ENCODE results near the gene ASGR1.
"Not testable (repeated sequence)": the region's sequence is repeated elsewhere in the genome, so short reads cannot be mapped to it uniquely, and the experiment has no call there.

Gene ASGR1

GRCh38 chr17:7184647-7185046 is 5.5 kb upstream of the ASGR1 start:
- DNase-seq = no peak

DNA sequence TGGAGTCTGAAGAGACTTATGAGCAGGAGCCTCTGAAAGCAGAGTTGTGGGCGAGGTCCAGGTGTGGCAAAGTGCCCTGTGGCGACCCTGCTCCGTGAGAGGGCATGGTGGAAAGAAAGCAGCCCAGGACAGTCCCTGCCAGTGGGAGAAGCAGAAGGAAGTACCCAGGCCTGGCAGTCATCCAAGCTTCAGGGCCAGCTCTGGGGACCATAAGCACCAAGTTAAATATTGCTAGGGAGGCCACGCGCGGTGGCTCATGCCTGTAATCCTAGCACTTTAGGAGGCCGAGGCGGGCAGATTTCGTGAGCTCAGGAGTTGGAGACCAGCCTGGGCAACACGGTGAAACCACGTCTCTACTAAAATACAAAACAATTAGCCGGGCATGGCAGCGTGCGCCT is 4.9 kb upstream of the ASGR1 start:
- DNase-seq = no peak

DNA sequence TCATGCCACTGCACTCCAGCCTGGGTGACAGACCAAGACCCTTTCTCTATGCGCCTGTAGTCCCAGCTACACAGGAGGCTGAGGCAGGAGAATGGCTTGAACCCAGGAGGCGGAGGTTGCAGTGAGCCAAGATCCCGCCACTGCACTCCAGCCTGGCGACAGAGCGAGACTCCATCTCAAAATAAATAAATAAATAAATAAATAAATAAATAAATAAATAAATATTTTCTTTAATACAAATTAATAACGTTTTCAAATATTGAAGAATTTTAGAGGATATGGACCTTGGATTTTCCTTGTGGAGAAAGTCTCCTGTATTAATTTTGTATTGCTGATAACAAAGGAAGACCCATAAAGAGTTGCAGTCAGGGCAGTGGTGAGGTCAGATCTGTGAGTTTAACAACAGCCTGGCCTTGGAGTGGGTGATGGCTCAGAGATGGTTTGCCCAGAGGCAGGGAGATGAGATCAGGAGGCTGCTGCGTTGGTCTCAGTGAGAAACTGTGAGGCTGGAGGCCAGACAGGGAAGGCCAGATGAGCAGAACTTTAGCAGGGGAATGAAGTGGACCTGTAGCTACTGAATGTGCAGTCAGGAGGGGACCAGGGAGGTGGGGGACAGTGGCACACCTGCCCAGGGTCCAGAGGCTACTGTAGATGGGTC is 4.4 kb upstream of the ASGR1 start:
- peak; percentile 79 for DNase-seq

DNA sequence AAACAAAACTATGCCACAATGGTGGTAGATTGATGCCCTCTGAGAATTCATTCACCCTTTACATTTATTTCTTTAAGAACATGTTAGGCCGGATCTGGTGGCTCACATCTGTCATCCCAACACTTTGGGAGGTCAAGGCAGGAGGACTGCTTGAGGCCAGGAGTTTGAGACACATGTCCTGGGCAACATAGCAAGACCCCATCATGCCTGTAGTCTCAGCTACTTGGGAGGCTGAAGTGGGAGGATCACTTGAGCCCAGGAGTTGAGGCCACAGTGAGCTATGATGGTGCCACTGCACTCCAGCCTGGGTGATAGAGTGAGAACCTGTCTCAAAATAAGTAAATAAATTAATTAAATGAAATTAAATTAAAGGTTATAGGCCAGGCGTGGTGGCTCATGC is 2.9 kb upstream of the ASGR1 start:
- not testable (repeated sequence) for DNase-seq

GRCh38 chr17:7178973-7179316 is 225 bp downstream of the ASGR1 start:
- peak; percentile 48 for DNase-seq

DNA sequence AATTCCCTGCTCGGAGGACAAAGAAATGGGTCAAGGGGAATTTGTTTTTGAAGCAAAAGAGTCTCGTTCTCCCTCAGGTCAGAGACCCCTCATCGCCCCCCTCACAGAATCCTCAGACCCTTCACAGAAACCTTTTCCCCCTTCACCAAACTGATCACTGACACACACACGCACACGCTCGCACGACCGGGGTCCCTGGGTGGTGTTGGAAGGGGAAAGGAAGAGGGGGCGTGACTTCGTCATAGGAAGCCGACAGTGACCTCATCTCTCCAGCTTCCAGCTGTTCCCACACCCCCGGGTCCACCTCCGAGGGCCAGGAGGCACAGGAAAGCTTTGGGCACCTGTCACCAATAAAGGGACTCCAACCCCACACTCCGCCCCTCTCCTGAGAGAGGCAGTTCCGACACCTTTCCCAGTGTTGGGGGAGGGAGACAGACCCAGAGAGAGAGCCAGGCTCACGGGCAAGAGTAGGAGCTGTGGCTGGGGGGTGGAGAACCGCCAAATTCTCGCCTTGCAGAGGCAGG is 1.2 kb downstream of the ASGR1 start:
- DNase-seq = peak; percentile 84

- peak; percentile 93 for DNase-seq
These were observed 1.8 kb downstream of the ASGR1 start for GRCh38 chr17:7177191-7177953.

GRCh38 chr17:7176841-7177190 is 2.4 kb downstream of the ASGR1 start:
- no peak for DNase-seq

DNA sequence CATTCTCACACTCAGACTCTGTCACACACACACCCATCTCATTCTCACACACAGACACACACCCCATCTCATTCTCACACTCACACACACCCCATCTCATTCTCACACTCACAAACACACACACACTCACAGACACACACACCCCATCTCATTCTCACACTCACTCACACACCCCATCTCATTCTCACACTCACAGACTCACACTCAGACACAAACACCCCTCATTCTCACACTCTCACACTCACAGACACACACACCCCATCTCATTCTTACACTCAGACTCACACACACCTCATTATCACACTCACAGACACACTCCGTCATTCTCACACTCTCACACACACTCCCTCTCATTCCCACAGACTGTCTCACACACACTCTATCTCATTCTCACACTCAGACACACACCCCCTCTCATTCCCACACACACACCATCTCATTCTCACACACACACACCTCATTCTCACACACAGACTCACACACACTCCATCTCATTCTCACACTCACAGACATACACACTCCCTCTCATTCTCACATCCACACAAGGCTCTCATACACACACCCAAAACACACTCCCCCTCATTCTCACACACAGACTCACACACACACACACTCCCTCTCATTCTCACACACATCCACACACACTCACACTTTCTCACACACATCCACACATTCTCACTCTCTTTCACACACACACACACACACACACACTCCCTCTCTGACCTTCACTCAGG is 2.9 kb downstream of the ASGR1 start:
- DNase-seq = no peak

- no peak for DNase-seq
These were observed 3.8 kb downstream of the ASGR1 start for GRCh38 chr17:7175330-7175733.

- DNase-seq = no peak
These were observed 4.4 kb downstream of the ASGR1 start for GRCh38 chr17:7174603-7175326.

DNA sequence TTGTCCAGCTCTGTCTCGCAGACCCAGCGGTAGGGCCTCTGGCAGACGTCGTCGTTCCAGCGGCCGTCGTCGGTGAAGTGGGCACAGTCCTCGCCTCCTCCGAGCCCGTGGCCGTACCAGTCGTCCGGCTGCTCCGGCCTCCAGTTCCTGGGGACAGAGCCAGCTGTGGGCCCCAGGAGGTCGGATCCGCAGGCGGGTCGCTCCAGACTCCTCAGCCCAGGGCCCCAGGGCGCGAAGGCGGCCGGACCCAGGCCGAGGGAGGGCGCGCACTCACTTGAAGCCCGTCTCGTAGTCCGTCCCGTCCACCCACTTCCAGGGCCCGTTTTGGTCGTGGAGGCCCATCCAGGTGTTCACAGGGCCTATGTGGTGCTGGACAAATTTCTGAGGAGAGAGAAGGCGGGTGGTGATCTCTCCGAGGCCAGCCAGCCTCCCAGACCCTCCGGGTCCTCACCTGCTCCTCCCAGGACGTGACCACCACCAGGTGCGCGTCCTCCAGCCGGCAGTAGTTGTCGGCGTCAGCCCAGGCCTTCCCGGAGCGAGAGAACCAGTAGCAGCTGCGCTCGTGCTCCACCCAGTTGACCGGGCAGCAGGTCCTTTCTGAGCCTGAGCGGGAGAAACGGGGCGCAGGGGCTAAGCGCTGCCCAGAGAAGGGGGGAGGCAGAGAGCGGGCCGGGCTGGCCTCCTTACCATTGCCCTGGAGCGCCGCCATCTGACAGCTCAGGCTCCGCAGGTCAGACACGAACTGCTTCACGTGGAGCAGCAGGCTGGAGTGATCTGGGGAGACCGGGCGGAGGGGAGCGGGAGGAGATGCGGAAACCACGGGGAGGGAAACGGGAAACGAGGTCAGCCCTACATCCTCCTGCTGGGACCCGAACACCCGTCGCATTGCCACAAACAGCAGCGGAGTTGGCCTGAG is 5.2 kb downstream of the ASGR1 start:
- peak; percentile 89 for DNase-seq

GRCh38 chr17:7172522-7173191 is 6.5 kb downstream of the ASGR1 start:
- DNase-seq = peak; percentile 29

DNA sequence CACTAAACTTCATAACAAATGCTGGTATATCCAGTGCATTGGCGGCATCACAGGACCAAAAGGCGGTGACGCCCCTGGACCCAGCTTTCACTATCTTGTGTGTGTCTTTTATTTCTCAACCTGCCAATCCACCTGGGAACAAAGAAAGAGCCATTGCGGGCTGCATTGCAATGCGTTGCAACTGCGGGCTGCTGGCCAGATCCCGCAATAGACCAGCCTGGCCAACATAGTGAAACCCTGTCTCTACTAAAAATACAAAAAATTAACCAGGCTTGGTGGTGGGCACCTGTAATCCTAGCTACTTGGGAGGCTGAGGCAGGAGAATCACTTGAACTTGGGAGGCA is 9.6 kb downstream of the ASGR1 start:
- DNase-seq = not testable (repeated sequence)

- not testable (repeated sequence) for DNase-seq
These were observed 10.2 kb downstream of the ASGR1 start for GRCh38 chr17:7168841-7169564.

- DNase-seq = no peak
These were observed 11.3 kb downstream of the ASGR1 start for GRCh38 chr17:7167832-7168231.

DNA sequence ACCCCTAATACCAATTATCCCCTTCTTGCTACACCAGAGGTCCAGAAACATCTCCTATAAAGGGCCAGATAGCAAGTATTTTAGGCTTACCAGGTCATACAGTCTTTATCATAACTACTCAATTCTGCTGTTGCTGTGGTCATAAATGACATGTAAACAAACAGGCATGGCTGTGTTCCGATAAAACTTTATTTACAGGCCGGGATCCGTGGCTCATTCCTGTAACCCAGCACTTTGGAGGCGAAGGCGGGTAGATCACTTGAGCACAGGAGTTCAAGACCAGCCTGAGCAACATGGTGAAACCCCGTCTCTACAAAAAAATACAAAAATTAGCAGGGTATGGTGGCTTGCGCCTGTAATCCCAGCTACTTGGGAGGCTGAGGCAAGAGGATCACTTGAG is 12.3 kb downstream of the ASGR1 start:
- DNase-seq = no peak

- DNase-seq = peak; percentile 47
These were observed 19.6 kb downstream of the ASGR1 start for GRCh38 chr17:7159571-7159970.

- DNase-seq = not testable (repeated sequence)
These were observed 20.7 kb downstream of the ASGR1 start for GRCh38 chr17:7158424-7158823.

DNA sequence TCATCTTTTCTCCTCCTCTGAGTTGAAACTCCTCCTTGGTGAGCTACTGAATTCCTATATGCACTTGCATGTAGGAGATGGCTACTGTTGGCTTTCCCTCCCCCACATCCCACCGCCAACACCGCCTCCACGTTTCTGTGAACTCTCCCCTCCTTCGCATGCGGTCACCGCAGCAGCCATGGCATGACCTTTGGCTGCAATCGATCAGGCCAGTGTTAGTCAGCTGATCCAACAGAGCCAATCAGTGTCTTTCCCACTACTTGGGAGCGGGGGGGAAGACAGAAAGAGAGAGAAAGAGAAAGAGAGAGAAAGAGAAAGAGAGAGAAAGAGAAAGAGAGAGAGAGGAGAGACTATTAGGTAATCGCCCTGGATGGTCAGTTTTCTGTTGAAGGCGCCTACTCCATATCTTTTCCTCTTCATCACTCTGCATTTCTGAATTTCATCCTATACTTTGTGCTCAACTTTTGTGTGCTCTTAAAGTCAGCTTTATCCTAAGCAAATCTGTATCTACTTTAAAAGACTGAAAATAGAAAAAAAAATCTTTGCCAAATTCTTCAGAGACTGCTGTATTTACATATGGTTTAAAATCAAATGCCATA is 22.7 kb downstream of the ASGR1 start:
- no peak for DNase-seq
